GM18502 (cell line): Measurements from ENCODE around the gene MARCHF2.
A peak's percentile ranks its signal among the peaks of the same experiment; 100 is the strongest.
"Not testable (repeated sequence)": the region's sequence is repeated elsewhere in the genome, so short reads cannot be mapped to it uniquely, and the experiment has no call there.

Source experiments
- ATAC-seq: cut with Tn5 transposase; IDR thresholded peaks from one replicate; pipeline ENCODE4 v1.9.1; 2021; ENCODE audit warnings: mild to moderate bottlenecking; ENCODE audit not compliant: unreplicated experiment, poor library complexity

MARCHF2 gene, protein sequence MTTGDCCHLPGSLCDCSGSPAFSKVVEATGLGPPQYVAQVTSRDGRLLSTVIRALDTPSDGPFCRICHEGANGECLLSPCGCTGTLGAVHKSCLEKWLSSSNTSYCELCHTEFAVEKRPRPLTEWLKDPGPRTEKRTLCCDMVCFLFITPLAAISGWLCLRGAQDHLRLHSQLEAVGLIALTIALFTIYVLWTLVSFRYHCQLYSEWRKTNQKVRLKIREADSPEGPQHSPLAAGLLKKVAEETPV

GRCh38 chr19:8412783-8413628 is at the start of gene MARCHF2:
MARCHF2 (plus strand) TSS chr19:8413305; CDS start chr19:8421841, 8,536 bp downstream.
- ATAC-seq = peak; percentile 99

DNA sequence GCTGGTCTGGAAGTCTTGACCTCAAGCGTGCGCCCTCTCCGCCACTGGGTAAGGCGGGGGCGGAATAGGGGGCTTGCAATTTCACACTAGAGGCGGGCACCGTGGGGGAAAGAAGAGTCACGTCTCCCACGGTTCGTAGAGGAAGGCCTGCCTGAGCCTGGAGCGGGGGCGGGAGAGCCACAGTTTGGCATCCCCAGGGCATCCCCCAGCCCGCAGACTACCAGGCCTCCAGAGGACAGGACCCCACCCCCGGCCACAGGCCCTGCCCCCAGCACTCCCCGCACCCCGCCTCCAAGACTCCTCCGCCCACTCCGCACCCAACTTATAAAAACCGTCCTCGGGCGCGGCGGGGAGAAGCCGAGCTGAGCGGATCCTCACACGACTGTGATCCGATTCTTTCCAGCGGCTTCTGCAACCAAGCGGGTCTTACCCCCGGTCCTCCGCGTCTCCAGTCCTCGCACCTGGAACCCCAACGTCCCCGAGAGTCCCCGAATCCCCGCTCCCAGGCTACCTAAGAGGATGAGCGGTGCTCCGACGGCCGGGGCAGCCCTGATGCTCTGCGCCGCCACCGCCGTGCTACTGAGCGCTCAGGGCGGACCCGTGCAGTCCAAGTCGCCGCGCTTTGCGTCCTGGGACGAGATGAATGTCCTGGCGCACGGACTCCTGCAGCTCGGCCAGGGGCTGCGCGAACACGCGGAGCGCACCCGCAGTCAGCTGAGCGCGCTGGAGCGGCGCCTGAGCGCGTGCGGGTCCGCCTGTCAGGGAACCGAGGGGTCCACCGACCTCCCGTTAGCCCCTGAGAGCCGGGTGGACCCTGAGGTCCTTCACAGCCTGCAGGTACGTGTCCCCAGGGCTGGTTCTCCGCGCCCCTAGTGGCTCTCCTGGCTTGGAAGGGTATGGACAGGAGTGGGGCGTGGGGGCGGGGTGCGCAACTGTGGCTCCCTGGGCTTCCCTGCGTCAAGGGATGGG is 49.0 kb upstream of the MARCHF2 start, which contains the start of gene ANGPTL4:
Gene ANGPTL4, plus strand, starts transcription at position 353 of the 969 bp plus-strand sequence. Its CDS starts 167 bp downstream, at position 520.
- no peak for ATAC-seq

GRCh38 chr19:8366121-8366581 is 47.0 kb upstream of the MARCHF2 start:
- no peak for ATAC-seq

DNA sequence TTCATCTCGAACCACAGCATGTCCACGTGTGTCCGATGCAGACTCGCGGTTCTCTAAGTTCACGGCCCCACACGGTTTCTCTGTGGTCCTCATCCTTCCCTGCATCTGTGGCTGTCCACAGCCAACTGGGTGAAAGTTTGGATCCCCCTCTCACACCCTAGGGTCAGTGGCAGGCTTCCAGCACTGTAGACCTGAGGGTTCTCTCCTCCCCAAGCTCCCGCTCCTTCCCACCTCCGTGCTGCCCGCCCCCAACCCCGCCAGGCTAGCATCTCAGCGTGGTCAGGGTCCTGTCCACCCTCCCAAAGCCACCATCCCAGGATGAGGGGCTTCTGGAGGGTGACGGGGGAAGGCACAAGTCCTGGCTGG is 46.2 kb upstream of the MARCHF2 start:
- ATAC-seq = no peak

DNA sequence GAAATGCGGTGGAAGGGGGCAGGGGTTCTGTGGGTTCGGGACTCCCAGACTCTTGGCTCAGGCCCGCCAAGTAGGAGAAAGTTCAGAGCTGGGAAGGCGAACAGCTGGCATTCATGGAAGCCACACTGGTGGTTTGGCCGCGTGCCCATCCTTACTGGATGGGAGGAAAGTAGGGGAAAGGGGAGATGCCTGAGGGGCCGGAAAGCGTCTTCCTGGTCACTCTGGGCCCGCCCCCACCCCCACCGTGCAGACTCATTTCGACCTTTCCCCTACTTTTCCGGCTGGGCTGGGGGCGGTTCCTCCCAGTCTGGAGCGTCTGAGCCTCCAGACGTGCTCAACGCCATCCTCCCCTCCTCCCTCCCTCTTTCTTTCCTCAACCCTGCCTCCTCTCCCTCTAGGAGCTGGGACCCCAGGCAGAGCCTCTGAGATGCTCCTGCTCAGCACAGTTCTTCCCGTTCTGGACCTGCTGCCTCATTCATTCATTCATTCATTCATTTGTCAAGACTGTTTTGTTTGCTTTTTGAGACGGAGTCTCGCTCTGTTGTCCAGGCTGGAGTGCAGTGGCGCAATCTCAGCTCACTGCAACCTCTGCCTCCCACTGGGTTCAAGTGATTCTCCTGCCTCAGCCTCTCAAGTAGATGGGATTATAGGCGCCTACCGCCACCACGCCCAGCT is 45.6 kb upstream of the MARCHF2 start:
- ATAC-seq = no peak

DNA sequence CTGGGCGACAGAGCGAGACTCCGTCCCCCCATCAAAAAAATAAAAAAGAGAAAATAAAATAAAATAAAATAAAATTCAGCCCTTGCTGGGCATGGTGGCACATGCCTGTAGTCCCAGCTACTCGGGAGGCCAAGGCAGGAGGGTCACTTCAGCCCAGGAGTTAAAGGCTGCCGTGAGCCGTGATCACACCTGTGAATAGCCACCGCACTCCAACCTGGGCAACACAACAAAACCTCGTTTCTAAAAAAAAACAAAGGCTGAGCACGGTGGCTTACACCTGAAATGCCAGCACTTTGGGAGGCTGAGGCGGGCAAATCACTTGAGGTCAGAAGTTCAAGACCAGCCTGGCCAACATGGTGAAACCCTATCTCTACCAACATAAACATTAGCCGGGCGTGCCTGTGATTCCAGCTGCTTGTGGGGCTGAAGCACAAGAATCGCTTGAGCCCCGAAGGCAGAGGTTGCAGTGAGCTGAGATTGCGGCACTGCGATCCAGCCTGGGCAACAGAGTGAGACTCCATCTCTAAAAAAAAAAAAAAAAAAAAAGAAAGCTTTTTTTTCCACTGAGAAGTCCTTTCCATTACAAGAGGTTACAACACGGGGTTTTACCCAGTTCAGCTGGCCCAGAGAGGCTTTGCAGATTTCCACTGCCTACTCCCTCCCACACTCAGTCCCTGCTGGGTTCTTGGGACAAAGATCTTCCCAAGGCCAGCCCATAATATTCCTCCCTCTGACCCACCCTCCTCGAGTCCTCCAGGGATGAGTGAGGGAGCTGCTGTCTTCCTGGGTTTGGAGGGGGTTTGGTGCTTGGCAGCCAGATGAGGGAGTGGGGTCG is 42.7 kb upstream of the MARCHF2 start:
- ATAC-seq = no peak

GRCh38 chr19:8371011-8371804 is 41.9 kb upstream of the MARCHF2 start:
- ATAC-seq = no peak

DNA sequence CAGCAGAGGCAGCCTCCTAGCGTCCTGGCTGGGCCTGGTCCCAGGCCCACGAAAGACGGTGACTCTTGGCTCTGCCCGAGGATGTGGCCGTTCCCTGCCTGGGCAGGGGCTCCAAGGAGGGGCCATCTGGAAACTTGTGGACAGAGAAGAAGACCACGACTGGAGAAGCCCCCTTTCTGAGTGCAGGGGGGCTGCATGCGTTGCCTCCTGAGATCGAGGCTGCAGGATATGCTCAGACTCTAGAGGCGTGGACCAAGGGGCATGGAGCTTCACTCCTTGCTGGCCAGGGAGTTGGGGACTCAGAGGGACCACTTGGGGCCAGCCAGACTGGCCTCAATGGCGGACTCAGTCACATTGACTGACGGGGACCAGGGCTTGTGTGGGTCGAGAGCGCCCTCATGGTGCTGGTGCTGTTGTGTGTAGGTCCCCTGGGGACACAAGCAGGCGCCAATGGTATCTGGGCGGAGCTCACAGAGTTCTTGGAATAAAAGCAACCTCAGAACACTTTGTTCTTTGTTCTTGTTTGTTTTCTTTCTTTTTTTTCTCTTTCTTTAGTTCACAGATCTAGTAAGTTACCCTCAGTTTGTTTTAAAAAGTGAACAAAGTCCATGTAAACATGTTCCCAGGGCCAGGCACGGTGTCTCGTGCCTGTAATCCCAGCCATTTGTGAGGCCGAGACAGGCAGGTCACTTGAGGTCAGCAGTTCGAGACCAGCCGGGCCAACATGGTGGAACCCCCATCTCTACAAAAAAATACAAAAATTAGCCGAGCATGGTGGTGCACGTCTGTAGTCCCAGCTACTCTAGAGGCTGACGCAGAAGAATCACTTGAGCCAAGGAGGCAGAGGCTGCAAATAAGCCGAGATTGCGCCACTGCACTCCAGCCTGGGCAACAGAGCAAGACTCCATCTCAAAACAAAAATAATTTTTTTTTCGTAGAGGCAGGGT is 39.0 kb upstream of the MARCHF2 start:
- no peak for ATAC-seq

- not testable (repeated sequence) for ATAC-seq
Observed at GRCh38 chr19:8375766-8376165, 37.3 kb upstream of the MARCHF2 start.

DNA sequence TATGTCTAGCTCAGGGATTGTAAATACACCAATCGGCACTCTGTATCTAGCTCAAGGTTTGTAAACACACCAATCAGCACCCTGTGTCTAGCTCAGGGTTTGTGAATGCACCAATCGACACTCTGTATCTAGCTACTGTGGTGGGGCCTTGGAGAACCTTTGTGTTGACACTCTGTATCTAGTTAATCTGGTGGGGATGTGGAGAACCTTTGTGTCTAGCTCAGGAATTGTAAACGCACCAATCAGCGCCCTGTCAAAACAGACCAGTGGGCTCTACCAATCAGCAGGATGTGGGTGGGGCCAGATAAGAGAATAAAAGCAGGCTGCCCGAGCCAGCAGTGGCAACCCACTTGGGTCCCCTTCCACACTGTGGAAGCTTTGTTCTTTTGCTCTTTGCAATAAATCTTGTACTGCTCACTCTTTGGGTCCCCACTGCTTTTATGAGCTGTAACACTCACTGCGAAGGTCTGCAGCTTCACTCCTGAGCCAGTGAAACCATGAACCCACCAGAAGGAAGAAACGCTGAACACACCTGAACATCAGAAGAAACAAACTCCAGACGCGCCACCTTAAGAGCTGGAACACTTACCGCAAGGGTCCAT is 36.6 kb upstream of the MARCHF2 start:
- not testable (repeated sequence) for ATAC-seq

GRCh38 chr19:8377598-8377997 is 35.5 kb upstream of the MARCHF2 start:
- ATAC-seq = no peak

- not testable (repeated sequence) for ATAC-seq
Observed at GRCh38 chr19:8379156-8379891, 33.8 kb upstream of the MARCHF2 start.

DNA sequence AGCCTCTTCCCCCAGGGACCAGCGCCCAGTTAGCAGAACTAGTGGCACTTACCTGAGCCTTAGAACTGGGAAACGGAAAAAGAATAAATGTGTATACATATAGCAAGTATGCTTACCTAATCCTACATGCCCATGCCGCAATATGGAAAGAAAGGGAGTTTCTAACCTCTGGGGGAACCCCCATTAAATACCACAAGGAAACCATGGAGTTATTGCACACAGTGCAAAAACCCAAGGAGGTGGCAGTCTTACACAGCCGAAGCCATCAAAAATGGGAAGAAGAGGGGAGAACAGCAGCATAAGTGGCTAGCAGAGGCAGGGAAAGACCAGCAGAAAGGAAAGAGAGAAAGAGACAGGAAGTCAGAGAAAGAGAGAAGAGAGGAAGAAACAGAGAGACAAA is 28.5 kb upstream of the MARCHF2 start:
- not testable (repeated sequence) for ATAC-seq

DNA sequence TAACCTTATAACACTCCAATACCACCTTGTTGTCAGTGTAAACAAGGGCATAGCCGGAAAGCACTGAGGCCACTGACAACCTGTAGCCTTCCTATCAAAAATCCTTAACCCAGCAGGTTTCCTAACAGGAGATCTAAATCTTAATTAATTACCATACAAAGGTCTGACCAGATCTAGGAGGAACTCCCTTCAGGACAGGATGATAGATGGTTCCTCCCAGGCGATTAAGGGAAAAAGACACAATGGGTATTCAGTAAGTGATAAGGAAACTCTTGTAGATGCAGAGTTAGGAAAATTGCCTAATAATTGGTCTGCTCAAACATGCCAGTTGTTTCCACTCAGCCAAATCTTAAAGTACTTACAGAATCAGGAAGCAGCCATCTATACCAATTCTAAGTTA is 28.0 kb upstream of the MARCHF2 start:
- not testable (repeated sequence) for ATAC-seq

- ATAC-seq = not testable (repeated sequence)
Observed at GRCh38 chr19:8385566-8385965, 27.5 kb upstream of the MARCHF2 start.

GRCh38 chr19:8386419-8386818 is 26.7 kb upstream of the MARCHF2 start:
- ATAC-seq = not testable (repeated sequence)
